Measurements from ENCODE around the gene MAP2K7. TPM values are rescaled to one million over a fixed set of nuclear protein-coding genes. Genes with fewer than 3 reads are reported as not detected.
"Not testable (repeated sequence)": the region's sequence is repeated elsewhere in the genome, so short reads cannot be mapped to it uniquely, and the experiment has no call there.

The MAP2K7 gene
- total RNA-seq, 4 donors from 2014 or later = 11.1 to 31.2 (median 20.9) TPM

DNA sequence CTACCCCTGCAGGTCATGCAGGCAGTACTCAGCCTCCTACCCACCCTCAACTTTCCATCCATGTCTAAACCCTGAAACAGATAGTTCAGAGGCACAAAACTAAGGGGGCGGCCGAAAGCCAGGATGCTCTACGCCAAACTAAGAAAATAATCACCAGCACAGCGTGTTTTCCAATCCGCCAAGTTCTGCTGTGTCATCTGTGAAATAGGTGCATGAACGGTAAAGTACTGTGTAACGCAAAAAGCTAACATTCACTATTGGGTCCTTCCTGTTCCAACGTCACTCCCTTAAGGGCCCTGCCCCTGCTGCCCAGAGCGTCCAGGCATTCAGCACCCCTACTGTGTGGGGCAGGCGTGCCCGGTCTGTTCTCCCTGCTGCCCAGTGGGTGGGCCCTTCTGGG is 52.0 kb downstream of the MAP2K7 start:
- Histone ChIP-seq H3K9me3 (no peaks in the 10 kb centered on the region), H3K36me3 (peaks cover 0 to 23% (median 0%) of the 10 kb centered on the region in 3 donors), H3K27me3 (no peaks in the 10 kb centered on the region), H3K4me1 (peaks cover 0 to 12% (median 0%) of the 10 kb centered on the region in 4 donors), H3K4me3 (no peak overlapping the region), H3K27ac (no peak overlapping the region)
- 81 to 85% methylated on average over 11 of the region's 11 CpGs for WGBS, 2 donors
- DNase-seq (ENCODE audit: low spot score in 2 of 2) = no peak
- no peak for TF ChIP-seq EP300 (IDR thresholded peaks at IDR 0.05)
- TF ChIP-seq POLR2A (IDR thresholded peaks at IDR 0.05) = no peak
- no peak for TF ChIP-seq CTCF (IDR thresholded peaks at IDR 0.05)

DNA sequence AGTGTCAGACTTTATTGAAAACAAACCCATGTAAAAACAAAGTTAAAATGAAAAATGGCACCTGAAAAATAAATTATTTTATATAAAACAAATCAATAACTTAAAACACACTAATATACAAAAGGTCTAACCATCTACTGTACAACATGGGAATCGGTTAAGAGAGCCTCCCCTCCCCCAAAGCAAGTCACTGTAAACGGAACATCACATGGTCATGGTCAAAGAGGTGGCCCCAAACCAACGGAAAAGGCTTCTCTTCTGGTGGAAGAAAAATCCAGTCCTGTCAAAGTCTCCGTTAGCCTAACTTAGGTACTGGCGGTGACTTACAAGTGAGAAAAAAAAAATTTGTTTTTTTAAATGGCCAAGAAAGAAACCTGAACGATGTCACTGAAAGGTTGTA is 55.5 kb downstream of the MAP2K7 start:
- WGBS, 2 donors = 63 to 66% methylated on average over 6 of the region's 6 CpGs
- Histone ChIP-seq H3K4me1 (peaks cover 0 to 6% (median 0%) of the 10 kb centered on the region in 4 donors), H3K4me3 (no peak overlapping the region), H3K27me3 (no peaks in the 10 kb centered on the region), H3K36me3 (peaks cover 0 to 56% (median 10%) of the 10 kb centered on the region in 3 donors), H3K27ac (no peak overlapping the region), H3K9me3 (no peaks in the 10 kb centered on the region)
- DNase-seq (ENCODE audit: low spot score in 2 of 2) = no peak
- no peak for TF ChIP-seq POLR2A (IDR thresholded peaks at IDR 0.05)
- TF ChIP-seq CTCF (IDR thresholded peaks at IDR 0.05) = no peak
- no peak for TF ChIP-seq EP300 (IDR thresholded peaks at IDR 0.05)

- 76 to 77% methylated on average over 4 of the region's 4 CpGs for WGBS, 2 donors
- H3K36me3 ChIP-seq = peaks cover 0 to 74% (median 13%) of the 10 kb centered on the region in 3 donors
Measured at GRCh38 chr19:7961082-7961481, 57.4 kb downstream of the MAP2K7 start.

GRCh38 chr19:7961920-7962626 is 58.4 kb downstream of the MAP2K7 start:
- Histone ChIP-seq H3K27me3 (no peaks in the 10 kb centered on the region), H3K36me3 (peaks cover 0 to 84% (median 20%) of the 10 kb centered on the region in 3 donors), H3K4me3 (no peak overlapping the region), H3K27ac (no peak overlapping the region), H3K9me3 (no peaks in the 10 kb centered on the region), H3K4me1 (peaks cover 0 to 6% (median 0%) of the 10 kb centered on the region in 4 donors)
- 78 to 79% methylated on average over 13 of the region's 13 CpGs for WGBS, 2 donors
- DNase-seq (ENCODE audit: low spot score in 2 of 2) = no peak
- TF ChIP-seq POLR2A (IDR thresholded peaks at IDR 0.05) (no peak), CTCF (IDR thresholded peaks at IDR 0.05) (no peak), EP300 (IDR thresholded peaks at IDR 0.05) (no peak)

More at GRCh38 chr19:7961082-7961481, 57.4 kb downstream of the MAP2K7 start:
- not testable (repeated sequence) for H3K27ac ChIP-seq; H3K9me3 ChIP-seq; DNase-seq (ENCODE audit: low spot score in 2 of 2); H3K4me3 ChIP-seq; H3K4me1 ChIP-seq; H3K27me3 ChIP-seq

DNA sequence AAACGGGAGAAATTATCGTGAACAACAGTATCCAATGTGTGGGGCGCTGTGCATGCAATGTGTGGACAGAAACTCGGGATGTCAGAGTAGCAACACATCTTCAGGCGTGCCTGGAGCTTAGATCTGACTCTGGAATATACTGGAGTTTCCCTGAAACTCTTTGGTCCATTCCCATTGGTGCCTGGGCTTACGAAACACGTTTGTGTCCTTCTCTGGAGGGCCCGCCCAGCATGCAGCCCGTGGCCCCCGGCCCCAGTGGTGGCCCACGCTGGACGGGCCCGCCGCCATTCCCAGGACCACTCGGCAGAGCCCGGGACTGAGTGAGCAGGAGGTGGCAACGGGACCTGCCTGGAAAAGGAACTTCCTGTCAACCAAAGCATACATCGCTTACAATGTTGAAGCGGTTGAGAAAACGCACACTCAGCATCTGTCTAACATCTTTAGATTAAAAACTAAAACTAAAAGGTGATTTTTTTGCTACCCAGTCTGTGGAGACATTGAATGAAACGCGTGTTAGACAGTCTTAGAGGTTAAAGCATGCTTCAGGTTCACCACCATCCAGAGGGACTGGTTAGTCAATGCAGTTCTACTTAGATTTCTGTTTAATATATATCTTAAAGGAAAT is 59.1 kb downstream of the MAP2K7 start:
- H3K27me3 ChIP-seq = no peaks in the 10 kb centered on the region
- H3K27ac ChIP-seq = no peak overlapping the region
- no peak overlapping the region for H3K4me3 ChIP-seq
- no peak for DNase-seq (ENCODE audit: low spot score in 2 of 2)
- H3K4me1 ChIP-seq = peaks cover 0 to 6% (median 0%) of the 10 kb centered on the region in 4 donors
- TF ChIP-seq CTCF (IDR thresholded peaks at IDR 0.05) = no peak
- TF ChIP-seq POLR2A (IDR thresholded peaks at IDR 0.05) = no peak
- no peak for TF ChIP-seq EP300 (IDR thresholded peaks at IDR 0.05)
- 84 to 88% methylated on average over 22 of the region's 22 CpGs for WGBS, 2 donors
- no peaks in the 10 kb centered on the region for H3K9me3 ChIP-seq
- peaks cover 0 to 86% (median 27%) of the 10 kb centered on the region in 3 donors for H3K36me3 ChIP-seq
